ENCODE measurements around the gene RETREG2.
A peak's percentile ranks its signal among the peaks of the same experiment; 100 is the strongest.

Gene RETREG2

DNA sequence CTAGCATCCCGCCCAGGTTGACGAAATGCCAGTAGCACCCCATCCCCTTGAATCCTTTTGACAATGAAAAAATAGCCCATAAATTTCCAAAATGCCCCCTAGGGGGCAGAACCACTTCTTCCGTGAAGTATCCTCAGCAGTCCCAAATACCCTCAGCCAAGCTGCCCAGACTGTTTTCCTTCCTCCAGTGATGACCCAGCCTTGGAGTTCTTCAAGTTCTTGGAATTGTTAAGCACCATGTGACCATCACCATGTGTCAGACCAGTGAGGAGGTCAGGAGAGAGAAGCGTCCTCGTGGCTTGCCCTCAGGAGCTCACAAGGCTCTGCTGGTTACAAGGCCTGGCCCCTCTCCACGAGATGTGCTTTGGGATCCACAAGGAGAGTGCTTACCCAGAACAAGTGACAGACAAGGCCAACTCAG is 6.8 kb upstream of the RETREG2 start:
- peak in 1 of 2 donors; percentile 40 for DNase-seq

DNA sequence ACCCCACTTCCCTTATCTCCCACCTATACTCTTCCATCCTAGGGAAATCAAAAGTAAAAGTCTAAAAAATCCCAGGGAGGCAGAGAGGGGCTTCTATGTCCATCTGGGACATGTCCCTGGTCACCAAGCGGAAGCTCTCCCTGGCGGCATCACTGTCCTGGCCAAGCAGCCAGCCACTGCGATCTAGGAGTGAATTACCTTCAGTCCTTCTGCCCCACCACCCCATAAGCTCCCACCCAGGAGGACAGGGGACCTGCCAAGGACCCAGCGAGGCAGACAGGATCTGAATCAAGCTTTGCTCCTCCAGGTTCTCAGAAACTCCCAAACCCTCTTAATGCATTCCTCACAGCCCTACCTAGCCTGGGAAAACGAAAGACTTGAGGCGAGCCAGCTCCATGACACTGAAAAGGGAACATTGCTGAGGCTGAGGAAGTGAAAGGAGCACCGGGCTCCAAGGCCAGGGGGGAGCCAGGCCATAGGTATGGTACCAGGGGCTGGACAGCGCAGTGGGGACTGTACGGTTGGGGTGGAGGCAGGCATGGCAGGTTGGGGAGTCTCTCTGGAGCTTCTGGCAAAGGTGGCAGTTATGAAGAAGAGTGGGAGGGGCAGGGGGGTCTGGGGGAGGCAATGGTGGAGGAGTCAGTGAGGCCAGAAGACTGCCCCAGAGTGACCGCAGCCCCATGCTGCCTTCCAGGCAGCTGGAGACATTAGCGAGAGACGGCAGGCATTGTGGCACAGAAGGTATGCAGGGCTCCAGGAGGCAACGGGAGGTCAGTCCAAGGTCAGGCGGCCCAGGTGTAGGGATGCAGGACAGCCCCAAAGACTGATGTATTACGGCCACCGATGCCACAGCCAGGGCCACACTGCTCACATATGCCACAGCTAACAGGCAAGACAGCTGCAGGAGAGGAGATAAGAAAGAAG is 5.6 kb upstream of the RETREG2 start:
- DNase-seq, result no peak

DNA sequence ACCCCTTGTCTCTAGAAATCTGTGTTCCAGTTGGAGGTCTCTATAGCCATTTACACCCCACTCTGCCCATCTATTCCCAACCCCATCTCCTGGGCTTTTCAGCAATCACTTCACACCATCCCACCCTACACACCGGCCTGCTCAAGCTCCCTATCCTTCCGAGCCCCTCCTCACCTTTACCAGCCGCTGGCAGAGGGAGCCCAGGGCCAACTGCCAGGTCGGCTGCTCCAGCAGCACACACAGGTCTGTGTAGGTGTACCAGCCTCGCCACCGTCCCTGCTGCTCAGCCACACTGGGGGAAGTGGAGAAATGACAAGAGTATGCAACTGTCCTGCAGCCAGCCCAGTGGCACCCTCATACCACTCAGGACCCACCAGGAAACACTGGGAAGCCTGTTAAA is 4.9 kb upstream of the RETREG2 start:
- no peak for DNase-seq

DNA sequence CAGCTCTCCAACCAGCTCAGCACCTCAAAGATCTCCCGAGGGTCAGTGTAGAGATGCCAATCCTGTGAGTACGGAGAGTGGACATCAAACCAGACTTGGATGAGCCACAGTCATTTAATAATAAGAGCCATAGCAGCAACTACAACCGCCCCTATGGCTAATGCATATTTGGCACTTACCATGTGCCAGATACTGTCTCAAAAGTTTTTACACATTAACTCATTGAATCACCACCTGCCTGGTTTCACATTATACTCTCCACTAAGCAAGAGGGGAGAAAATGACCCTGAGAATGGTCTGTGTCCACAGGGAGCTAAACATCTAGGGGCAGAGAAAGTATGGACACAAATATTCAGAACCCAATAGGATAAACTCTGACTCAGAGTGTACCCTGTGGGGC is 3.9 kb upstream of the RETREG2 start:
- no peak for DNase-seq

DNA sequence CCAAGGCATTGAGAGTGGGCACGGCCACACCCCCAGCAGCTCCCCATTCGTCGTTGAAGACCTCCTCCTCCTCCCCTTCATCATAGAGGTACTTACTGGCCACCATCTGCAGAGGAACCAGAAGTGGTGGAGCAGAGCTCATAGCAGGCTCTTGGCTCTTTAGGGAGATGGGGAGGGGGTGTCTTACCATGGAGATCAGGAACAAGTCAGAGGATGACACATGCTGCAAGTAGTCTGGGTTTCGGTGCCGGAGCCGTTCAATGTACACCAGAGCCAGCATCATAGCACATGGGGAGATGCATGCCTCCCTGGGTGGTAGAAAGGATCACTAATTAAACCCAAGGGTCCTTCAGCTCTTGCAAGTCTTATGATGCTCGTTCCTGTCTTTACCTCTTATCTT is 3.3 kb upstream of the RETREG2 start:
- no peak for DNase-seq

DNA sequence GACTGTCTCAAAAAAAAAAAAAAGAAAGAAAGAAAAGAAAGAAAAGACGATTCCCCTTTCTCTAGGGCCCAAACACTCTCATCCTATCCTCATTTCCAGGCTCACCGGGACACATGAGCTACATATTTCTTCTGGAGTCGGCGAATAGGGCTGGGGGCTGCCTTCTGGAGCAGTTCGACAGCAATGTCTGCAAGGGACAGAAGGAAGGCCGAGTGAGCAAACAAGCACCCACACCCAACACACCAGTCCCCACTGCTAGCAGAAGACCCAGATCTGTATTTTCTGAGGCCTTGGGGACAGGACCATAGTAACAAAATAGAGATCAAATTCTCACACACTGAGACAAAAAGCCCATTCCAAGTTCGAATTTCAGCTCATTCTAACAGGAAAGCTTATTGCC is 2.6 kb upstream of the RETREG2 start:
- no peak for DNase-seq

DNA sequence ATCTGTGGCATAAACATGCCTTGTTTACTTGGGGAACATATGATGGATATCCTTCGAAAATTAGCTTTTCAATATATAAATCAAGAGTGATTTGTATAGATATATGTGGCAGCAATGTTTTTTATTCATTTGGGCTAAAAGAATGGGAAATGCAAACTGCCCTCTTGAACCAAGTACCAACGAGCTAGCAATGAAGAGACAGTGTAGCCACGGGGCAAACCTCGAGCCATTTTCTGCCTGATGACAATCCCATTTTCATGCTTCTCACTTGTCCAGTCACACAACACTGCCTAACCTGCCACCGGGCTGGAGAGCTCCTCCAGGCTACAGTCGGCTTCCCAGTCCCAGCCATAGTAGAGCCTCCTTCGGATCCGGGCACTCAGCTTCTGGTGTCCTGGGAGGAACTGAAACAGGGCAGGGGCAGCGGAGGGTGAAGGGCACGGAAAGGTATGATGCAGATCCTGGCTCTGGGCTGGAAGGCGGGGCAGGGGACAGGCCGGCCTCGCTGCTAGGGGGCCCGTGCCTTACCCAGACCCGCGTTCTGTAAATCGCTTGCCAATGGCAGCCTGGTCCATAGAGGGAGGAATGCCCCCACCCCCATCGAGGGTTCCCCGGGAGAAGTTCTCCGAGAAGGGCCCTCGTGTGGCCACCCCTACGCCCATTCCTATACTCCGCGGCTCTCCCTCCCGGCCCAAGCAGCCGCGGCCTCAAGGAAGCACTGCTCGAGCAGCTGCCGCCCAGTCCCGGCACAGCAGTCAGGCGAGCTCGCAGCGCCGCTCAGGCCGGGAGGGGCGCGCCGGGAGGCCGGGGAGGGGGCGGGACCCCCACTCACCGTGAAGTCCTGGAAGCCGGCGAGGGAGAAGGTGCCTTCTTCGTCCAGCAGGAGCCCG is 1.9 kb upstream of the RETREG2 start:
- peak in 1 of 2 donors; percentile 19 for DNase-seq

DNA sequence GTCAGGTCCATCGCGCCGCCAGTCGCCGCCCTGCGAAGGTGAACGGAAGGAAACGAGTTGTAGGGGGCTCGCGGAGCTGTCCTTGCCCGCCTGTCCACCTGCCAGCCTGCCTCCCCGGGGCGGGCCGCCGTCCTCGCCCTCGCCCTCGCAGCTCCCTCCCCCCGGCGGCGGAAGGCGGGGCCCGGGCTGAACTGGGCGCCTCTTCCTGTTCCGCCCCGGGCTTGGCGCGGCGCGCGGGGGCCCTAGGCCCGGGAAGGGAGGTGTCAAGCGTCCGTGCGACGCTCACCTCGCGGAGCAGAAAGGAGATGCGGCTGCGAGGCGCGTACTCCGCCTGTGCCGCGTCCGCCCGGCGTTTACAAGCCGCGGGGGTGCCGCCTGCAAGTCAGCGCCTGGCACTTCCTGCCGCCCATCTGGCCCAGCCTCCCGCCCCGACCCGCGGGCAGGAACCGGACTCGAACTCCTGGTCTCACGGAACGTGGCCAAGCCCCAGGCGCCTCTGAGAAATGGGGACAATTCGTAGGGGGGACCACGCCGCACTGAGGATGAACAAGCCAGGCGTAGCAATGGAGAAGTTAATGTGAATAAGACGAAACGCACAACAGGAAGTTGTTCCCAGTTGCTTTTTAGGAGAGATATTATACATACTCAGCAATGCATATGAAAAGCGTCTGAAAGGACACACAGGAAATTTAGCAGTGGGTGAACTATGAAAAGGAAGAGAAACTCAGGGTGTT is 1.1 kb upstream of the RETREG2 start, which contains the start of gene CNPPD1:
Gene CNPPD1 (minus strand): TSS at position 108 of the 734 bp plus-strand sequence. CDS start 97 bp downstream, at position 11.
- DNase-seq, result peak; percentile 80 to 84

DNA sequence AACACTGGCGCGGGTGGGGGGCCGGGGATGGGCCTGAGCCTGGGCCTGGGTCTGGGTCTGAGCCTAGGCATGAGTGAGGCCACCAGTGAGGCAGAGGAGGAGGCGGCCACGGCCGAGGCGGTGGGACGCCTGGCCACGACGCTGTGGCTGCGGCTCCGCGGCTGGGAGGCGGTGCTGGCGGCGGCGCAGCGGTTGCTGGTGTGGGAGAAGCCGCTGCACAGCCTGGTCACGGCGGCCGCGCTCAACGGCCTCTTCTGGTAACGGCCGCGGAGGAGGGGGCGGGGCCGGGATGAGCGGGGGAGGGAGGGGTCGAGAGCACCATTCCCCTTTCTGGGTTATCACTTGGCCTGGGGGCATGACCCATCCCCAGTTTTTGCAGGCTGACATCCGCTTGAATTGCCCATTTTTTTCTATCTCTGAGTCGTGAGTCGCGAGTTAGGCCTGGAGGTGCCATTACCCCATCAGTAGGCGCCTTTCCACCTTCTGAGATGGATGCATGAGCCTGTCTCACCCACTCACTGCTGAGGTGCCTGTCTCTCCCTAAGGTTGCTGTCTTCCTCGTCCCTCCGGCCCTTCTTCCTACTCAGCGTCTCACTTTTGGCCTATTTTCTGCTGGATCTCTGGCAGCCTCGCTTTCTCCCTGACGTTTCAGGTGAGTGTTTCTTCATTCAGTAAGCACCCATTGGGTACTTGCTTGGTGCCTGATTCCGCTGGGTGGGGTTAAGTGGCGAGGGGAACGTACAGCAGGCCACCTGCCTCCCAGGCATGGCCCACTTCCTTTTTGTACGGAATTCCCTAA is 501 bp downstream of the RETREG2 start:
- DNase-seq, result peak in 1 of 2 donors; percentile 28

DNA sequence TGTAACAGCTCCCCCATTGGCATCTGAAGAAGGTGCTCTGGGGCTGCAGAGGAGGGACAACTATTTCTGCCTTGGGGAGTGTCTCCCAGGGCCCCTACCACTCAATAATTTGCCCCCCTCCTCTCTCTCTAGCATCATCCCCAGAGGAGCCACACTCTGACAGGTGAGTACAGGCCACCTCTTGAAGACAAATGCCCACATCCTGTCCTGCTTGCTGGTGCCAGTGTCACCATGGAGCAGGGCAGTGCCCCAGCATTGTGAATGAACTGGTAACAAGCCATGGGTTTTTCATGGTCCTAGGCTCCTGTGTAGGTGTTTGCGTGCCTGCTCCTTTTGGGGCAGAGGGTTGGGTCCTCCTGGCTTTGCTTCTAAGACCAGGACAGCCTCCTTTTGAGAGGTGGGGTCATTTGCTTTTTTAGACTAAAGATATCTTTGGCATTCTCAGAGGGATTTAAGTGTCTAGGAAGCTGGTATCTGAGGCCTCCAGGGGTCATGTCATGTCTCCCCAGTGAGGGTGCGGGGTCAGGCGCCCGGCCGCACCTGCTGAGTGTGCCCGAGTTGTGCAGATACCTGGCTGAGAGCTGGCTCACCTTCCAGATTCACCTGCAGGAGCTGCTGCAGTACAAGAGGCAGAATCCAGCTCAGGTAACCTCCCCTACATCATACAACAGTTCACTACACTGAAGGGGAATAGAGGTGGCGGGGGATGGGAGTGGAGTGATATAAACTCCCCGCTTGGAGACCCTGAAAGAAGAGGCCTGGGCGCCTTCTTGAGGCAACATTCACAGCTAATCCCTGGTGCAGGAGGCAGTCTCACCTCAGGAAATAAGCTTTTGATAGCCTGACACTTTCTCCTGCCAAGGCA is 1.8 kb downstream of the RETREG2 start:
- no peak for DNase-seq

DNA sequence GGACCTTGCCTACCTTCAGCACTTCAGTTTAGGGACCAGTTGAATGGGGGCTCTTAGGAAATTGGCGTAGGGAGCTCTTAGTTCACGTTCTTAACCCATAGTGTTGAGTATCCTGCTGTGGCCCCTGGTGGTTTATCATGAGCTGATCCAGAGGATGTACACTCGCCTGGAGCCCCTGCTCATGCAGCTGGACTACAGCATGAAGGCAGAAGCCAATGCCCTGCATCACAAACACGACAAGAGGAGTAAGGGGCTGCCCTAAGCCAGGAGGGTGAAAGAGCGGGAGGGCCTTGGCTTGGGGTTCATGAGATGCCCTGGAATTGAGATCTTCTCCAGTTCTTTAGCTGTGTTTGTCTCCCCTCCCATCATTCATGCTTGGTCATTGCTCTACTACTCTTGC is 2.9 kb downstream of the RETREG2 start:
- no peak for DNase-seq

DNA sequence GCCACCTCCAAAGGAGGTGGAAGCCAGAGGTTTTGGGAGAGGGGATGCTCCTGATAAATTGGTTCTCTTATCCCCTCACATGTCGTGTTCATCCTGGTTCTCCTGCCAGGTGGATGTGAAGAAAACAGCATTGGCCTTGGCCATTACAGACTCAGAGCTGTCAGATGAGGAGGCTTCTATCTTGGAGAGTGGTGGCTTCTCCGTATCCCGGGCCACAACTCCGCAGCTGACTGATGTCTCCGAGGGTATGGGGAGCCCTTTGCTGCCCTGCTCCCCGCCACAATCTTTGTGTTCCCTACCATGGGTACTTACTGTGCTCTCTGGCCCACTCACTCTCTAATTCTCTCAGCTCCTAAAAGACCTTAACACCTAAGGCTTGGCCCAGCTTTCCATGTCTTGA is 3.5 kb downstream of the RETREG2 start:
- no peak for DNase-seq

DNA sequence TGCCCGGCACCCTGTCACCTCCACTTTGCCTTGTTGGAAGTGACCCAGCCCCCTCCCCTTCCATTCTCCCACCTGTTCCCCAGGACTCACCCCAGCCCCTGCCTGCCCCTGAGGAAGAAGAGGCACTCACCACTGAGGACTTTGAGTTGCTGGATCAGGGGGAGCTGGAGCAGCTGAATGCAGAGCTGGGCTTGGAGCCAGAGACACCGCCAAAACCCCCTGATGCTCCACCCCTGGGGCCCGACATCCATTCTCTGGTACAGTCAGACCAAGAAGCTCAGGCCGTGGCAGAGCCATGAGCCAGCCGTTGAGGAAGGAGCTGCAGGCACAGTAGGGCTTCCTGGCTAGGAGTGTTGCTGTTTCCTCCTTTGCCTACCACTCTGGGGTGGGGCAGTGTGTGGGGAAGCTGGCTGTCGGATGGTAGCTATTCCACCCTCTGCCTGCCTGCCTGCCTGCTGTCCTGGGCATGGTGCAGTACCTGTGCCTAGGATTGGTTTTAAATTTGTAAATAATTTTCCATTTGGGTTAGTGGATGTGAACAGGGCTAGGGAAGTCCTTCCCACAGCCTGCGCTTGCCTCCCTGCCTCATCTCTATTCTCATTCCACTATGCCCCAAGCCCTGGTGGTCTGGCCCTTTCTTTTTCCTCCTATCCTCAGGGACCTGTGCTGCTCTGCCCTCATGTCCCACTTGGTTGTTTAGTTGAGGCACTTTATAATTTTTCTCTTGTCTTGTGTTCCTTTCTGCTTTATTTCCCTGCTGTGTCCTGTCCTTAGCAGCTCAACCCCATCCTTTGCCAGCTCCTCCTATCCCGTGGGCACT is 4.5 kb downstream of the RETREG2 start:
- no peak for DNase-seq

DNA sequence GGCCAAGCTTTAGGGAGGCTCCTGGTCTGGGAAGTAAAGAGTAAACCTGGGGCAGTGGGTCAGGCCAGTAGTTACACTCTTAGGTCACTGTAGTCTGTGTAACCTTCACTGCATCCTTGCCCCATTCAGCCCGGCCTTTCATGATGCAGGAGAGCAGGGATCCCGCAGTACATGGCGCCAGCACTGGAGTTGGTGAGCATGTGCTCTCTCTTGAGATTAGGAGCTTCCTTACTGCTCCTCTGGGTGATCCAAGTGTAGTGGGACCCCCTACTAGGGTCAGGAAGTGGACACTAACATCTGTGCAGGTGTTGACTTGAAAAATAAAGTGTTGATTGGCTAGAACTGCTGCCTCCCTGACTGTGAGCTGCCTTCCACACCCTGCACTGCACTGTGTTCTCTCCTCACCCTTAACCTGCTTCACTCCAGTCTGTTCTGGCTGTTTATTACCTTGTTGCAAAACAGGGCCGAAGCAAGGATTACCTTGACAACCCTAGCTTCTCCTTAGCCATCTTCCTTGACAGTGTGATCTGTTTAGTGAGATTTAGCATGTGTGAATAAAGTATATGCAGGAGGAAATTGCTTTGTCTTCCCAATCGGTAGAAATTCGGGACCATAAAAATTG is 5.2 kb downstream of the RETREG2 start:
- no peak for DNase-seq

DNA sequence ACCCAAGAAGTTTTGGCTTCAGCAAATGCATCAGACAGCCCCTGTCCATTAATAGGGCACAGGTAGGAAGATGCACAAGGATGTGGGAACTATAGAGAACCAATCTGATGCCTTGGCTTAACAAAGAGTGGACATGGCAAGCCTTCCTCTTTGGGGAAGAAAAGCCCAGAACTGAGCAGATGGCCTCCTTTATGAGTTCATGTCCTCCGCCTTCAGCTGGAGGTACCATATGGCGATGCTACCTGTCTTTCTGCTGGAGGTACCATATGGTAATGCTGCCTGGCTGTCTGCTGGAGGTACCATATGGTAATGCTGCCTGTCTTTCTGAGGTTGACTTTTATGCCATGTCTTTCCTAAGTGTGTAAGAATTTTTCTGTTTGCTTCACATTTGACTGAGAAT is 6.0 kb downstream of the RETREG2 start:
- no peak for DNase-seq

DNA sequence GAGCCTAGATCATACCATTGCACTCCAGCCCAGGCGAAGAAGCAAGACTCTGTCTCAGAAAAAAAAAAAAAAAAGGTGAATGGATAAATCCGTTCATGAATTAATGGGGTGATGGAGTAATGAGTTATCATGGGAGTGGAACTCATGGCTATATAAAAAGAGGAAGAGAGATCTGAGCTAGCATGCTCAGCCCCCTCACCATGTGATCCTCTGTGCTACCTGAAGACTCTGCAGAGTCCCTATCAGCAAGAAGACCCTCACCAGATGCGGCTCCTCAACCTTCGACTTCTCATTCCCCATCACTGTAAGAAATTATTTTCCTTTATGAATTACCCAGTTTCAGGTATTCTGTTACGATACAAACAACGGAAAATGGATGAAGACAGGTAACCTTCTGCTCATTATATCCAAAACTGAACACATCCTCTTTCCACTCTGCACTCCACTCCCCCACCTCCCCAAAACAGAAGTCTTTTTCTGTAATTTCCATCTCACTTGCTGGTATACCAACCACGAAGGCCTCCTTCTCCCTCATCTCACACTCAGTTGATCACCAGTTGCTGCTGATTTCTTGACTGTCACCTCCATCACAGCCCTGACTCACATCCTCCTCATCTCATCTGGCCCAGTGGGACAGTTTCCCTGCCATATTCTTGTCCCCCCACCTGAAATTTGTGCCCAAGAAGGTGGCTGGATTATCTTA is 8.8 kb downstream of the RETREG2 start:
- DNase-seq, result no peak

DNA sequence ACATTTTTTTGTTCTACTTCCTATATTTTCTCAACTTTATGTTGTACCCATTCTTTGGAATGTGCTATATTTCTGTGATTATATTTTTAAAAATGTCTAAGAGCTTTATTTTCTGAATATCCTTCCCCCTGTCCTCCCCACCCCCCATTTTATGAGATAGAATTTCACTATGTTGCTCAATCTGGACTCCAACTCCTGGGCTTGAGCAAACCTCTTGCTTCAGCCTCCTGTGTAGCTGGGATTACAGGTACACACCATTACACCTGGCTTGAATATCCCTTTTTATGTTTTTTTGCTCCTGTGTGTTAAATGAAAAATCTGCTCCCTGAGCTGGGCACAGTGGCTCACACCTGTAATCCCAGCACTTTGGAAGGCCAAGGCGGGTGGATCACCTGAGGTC is 19.3 kb downstream of the RETREG2 start:
- no peak for DNase-seq

DNA sequence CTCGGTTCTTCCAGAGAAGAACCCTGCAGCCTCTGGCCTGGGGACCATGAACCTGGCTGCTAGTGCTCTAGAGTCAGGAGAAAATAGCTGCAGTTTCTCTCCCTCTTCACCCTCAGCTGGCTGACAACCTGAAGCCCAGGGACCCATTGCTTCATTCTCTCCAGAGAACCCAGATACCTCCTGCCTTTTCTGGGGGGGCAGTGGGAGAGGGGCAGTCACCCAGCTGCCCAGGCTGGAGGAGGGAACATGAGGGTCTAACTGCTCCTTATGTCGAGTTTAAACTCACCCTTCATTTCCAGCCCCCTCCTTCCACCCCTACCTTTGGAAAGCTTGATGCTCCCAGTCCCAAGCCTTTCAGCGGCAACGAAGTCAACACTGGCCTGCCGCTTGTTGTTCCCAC is 20.9 kb downstream of the RETREG2 start:
- no peak for DNase-seq

Measured in stimulated activated CD4-positive, alpha-beta T cell treated with anti-CD3 and anti-CD28 coated beads, Interleukin-2, amount 100 ng/mL, for 48 hours (primary cell).